ENCODE data around the gene DUOX1. TPM values are rescaled to one million over a fixed set of nuclear protein-coding genes. Genes with fewer than 3 reads are reported as not detected.
A peak's percentile ranks its signal among the peaks of the same experiment; 100 is the strongest.

DUOX1 gene
- total and polyA plus RNA-seq, 2 donors (not counting 3 experiments of a cell fraction or from before 2014, with no cell fraction given) = not detected

- no peak overlapping the region for H2AFZ ChIP-seq (ENCODE audit: low read depth, low read length)
- intact Hi-C loops (cut with micrococcal nuclease) = loop anchor here (1.0 kb wide), 1 partner anchor 19 kb away; no protein-coding TSS in a partner anchor
Measured at GRCh38 chr15:45179221-45179985, 49.6 kb downstream of the DUOX1 start.

More at GRCh38 chr15:45179221-45179985, 49.6 kb downstream of the DUOX1 start:
- H3K9me3 ChIP-seq (replicated peaks; ENCODE audit: control insufficient read depth, insufficient read depth, low read length) = no peaks in the 10 kb centered on the region
- FAIRE-seq (peak; percentile 15), DNase-seq (ENCODE audit: low read depth, low spot score) (no peak)
- H3K9me1 ChIP-seq (replicated peaks; ENCODE audit: control insufficient read depth, extremely low read depth, insufficient read depth, low read length) = no peaks in the 10 kb centered on the region
- TF ChIP-seq EZH2 (IDR thresholded peaks at IDR 0.05; ENCODE audit: borderline replicate concordance, low read depth, low read length, severe bottlenecking) (no peak), CTCF (IDR thresholded peaks at IDR 0.05; ENCODE audit: extremely low read depth in 1 of 2, insufficient read depth in 1 of 2, low read depth in 1 of 2, low read length in 2 of 2) (peak; percentile 43 to 63)
- dilution Hi-C loops (cut with MboI; ENCODE audit: extremely low pct_ligation_motif_present, low sequenced_read_pairs) = no loop called here
- H4K20me1 ChIP-seq (replicated peaks; ENCODE audit: control insufficient read depth, extremely low read depth, insufficient read depth, low read length) = no peaks in the 10 kb centered on the region
- no TSS peak for BruUV-seq (replicated peaks)
- H3K9ac ChIP-seq (replicated peaks; ENCODE audit: extremely low read depth, insufficient read depth, low read length) = no peak overlapping the region
- no peak overlapping the region for H3K27ac ChIP-seq (ENCODE audit: insufficient read depth, low read depth, low read length)
- no peaks in the 10 kb centered on the region for H3K36me3 ChIP-seq (ENCODE audit: control insufficient read depth in 2 of 2, extremely low read depth in 1 of 2, insufficient read depth in 2 of 2, low read length in 2 of 2)
- ChIA-PET CTCF (interaction anchor here (0.9 to 3.0 kb wide), 6 partner anchors 8 to 26 kb away, joined by 3 to 16 read pairs (median 4); no protein-coding TSS in a partner anchor), POLR2A (no interaction called here)
- no peaks in the 10 kb centered on the region for H3K4me1 ChIP-seq (ENCODE audit: control insufficient read depth, extremely low read depth, insufficient read depth, low read length)
- no peak overlapping the region for H3K4me3 ChIP-seq (replicated peaks in 1 of 3; ENCODE audit: insufficient read depth in 1 of 3, low read depth in 1 of 3, low read length in 3 of 3)
- no peaks in the 10 kb centered on the region for H3K27me3 ChIP-seq (ENCODE audit: control insufficient read depth in 2 of 2, insufficient read depth in 2 of 2, low read length in 2 of 2)
- H3K79me2 ChIP-seq (ENCODE audit: control insufficient read depth, insufficient read depth, low read length) = no peaks in the 10 kb centered on the region
- no peak overlapping the region for H3K4me2 ChIP-seq (ENCODE audit: insufficient read depth, low read length)
